ENCODE results near the gene ERI3.

DNA sequence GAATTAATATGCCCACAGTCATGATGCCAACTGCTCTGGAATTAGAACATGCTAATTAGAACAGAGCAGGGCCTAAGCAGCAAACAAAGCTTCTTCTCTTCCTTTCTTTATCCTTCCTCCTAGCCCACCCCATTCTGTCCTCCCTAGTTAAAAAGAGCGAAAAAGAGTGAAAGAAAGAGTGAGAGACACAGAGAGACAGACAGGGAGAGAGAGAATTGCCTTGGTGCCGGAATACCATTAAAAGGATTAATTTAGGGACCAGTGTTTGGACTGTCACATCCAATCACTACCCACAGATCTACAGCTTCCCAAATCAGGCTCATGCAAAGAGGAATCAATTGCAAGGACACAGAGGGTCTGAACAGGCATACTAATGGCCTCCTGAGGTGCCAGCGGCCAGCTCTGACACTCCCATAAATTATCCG lies 7.0 kb downstream of the ERI3 start:
- no peak for TF ChIP-seq GATA3 (IDR thresholded peaks at IDR 0.05; ENCODE audit: low read depth, low read length)
- no peak for TF ChIP-seq GATA2 (IDR thresholded peaks at IDR 0.05; ENCODE audit: low read depth, low read length)

All from SH-SY5Y (cell line).